Measurements from ENCODE around the gene SLC38A5.

DNA sequence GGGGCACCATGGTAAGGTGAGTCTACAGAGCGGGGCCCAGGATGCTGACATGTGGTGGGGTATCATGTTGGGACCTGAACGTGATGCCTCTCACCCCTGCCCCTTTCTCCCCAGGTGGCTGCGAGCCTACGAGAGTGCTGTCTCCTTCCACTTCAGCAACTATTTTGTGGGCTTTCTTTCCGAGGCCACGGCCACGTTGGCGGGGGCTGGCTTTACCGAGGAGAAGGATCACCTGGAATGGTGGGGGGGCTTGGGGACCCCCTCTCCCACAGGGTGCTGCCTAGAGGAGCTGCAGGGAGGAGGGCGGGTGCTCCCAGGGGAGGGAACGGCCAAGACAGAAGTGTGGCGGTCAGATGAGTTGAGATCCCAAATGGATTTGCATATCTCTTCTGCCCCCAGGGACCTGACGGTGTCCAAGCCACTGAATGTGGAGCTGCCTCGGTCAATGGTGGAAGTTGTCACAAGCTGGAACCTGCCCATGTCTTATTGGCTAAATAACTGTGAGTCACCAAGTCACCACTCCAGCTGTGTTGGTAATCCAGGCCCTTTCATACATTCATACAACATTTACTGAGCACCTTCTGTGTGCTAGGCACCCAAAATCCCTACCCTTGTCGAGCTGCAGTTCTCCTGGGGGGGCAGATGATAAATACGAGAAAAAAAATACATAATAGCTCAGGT, 44.2 kb upstream of the SLC38A5 start:
- TF ChIP-seq, protein P1, sequence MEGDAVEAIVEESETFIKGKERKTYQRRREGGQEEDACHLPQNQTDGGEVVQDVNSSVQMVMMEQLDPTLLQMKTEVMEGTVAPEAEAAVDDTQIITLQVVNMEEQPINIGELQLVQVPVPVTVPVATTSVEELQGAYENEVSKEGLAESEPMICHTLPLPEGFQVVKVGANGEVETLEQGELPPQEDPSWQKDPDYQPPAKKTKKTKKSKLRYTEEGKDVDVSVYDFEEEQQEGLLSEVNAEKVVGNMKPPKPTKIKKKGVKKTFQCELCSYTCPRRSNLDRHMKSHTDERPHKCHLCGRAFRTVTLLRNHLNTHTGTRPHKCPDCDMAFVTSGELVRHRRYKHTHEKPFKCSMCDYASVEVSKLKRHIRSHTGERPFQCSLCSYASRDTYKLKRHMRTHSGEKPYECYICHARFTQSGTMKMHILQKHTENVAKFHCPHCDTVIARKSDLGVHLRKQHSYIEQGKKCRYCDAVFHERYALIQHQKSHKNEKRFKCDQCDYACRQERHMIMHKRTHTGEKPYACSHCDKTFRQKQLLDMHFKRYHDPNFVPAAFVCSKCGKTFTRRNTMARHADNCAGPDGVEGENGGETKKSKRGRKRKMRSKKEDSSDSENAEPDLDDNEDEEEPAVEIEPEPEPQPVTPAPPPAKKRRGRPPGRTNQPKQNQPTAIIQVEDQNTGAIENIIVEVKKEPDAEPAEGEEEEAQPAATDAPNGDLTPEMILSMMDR (IDR thresholded peaks at IDR 0.05) = no peak
- no peak for TF ChIP-seq POLR2A (IDR thresholded peaks at IDR 0.05; ENCODE audit: low read depth)
- no peak for TF ChIP-seq POLR2AphosphoS5 (IDR thresholded peaks at IDR 0.05)

Data from esophagus muscularis mucosa (tissue), 3 donors.